Transverse colon (tissue), 4 donors: Measurements from ENCODE around the gene ALDH3A1.

ENCODE experiments used
- CTCF ChIP-seq, 5 experiments: fragments of 200-600 bp in 3 of 5; fragments of 450-650 bp in 2 of 5; sonication (generic) in 3 of 5; IDR thresholded peaks; 1 replicate in 2 of 5; 2 replicates in 3 of 5; pipeline ENCODE4 v1.5.1; 2016 to 2017; ENCODE audit warnings: antibody characterized with exemption in 5 of 5, inconsistent platforms in 3 of 5, mild to moderate bottlenecking in 2 of 5, moderate library complexity in 1 of 5
- EP300 ChIP-seq: sonication (generic); formaldehyde crosslinking; IDR thresholded peaks from one replicate; pipeline ENCODE4 v1.6.1; 2017; ENCODE audit warnings: antibody characterized with exemption, low read depth
- POLR2A ChIP-seq: fragments of 450-650 bp; IDR thresholded peaks from one replicate; pipeline ENCODE4 v1.6.1; 2016; ENCODE audit warnings: antibody characterized with exemption, mild to moderate bottlenecking, moderate library complexity
- POLR2AphosphoS5 ChIP-seq, 3 donors: sonication (generic); formaldehyde crosslinking; IDR thresholded peaks; one replicate each; pipeline ENCODE4 v1.6.1; 2016; ENCODE audit warnings: antibody characterized with exemption in 3 of 3

- TF ChIP-seq CTCF (IDR thresholded peaks at IDR 0.05) (no peak), POLR2A (no peak), EP300 (no peak), POLR2AphosphoS5 (IDR thresholded peaks at IDR 0.05) (no peak)
These were observed 35.6 kb downstream of the ALDH3A1 start for GRCh38 chr17:19712436-19713004.
